GM10248 (cell line): ENCODE results near the gene FAM98B.
"Not testable (repeated sequence)": the region's sequence is repeated elsewhere in the genome, so short reads cannot be mapped to it uniquely, and the experiment has no call there.

ENCODE experiments used
- CTCF ChIA-PET: fragments of 300-600 bp; sonication (Branson Sonifier 250); formaldehyde crosslinking; extraction: SDS; loops from one replicate; lab custom pipeline; 2021; ENCODE audit warnings: antibody characterized with exemption; lab: Yijun Ruan, JAX
- POLR2A ChIA-PET: fragments of 350-650 bp; sonication (Branson Sonifier 250); formaldehyde crosslinking; extraction: SDS; loops from one replicate; lab custom pipeline; 2020; ENCODE audit warnings: antibody characterized with exemption; lab: Yijun Ruan, JAX
- DNase-seq: peaks from one replicate; pipeline ENCODE4 v3.0.0; 2012; ENCODE audit errors: extremely low spot score
- TF ChIP-seq, protein P1 (sequence below): IDR thresholded peaks from 2 replicates; pipeline ENCODE4 v1.5.1; 2012; ENCODE audit warnings: mild to moderate bottlenecking, low read depth; ENCODE audit errors: extremely low read depth, missing control alignments, control extremely low read depth

The FAM98B gene

DNA sequence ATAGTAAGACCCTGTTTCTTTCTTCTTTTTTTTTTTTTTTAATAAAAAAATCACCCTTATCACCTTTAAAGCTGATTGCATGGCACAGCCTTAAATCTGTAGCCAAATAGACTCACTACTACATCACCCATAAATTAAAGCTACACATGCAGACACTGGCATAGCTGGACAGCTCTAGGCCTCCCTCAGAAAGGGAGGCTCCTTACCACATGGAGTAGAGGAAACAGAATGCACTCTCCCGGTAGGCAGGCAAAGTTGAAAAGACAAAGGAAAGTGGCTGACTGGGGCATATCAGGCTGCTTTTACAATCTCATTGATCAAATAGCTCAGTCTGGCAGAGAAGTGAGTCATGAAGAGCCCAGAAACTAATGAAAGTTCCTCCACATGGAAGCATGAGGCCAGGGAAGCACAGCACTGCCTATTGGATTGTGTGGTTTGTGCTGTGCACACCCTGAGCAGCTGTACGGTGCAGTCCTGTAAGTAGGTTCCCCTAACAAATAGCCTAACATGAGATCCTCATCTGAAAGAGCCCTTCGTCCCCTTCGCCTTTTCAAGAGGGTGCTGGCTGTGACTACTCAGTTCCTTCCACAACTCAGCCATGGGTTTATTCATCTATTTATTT is 32.7 kb upstream of the FAM98B start:
- CTCF ChIA-PET: interaction anchor here (0.9 to 3.5 kb wide), 6 partner anchors 9 to 278 kb away, joined by 3 to 33 read pairs (median 4); no protein-coding TSS in a partner anchor
- POLR2A ChIA-PET: no interaction called here
- TF ChIP-seq, protein P1, sequence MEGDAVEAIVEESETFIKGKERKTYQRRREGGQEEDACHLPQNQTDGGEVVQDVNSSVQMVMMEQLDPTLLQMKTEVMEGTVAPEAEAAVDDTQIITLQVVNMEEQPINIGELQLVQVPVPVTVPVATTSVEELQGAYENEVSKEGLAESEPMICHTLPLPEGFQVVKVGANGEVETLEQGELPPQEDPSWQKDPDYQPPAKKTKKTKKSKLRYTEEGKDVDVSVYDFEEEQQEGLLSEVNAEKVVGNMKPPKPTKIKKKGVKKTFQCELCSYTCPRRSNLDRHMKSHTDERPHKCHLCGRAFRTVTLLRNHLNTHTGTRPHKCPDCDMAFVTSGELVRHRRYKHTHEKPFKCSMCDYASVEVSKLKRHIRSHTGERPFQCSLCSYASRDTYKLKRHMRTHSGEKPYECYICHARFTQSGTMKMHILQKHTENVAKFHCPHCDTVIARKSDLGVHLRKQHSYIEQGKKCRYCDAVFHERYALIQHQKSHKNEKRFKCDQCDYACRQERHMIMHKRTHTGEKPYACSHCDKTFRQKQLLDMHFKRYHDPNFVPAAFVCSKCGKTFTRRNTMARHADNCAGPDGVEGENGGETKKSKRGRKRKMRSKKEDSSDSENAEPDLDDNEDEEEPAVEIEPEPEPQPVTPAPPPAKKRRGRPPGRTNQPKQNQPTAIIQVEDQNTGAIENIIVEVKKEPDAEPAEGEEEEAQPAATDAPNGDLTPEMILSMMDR: no peak
- DNase-seq: no peak

DNA sequence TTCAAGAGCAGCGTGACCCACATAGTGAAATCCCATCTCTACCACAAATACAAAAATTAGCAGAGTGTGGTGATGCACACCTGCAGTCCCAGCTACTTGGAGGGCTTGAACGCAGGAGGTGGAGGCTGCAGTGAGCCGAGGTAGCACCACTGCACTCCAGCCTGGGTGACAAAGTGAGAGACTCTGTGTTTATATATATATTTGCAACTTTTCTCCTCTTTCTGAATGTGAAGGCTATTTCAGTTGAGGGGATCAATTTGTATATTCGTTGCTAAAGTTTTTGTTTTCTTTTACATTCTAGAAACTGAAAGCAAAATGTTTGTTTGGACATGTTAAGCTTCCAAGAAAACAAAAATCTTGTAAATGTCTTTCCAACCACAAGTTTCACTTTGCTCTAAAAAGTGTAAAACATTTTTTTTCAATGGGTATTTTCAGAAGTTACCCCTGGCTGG is 29.8 kb upstream of the FAM98B start:
- ChIA-PET POLR2A (no interaction called here), CTCF (interaction anchor here (0.8 to 3.1 kb wide), 3 partner anchors 9 to 275 kb away, joined by 3 to 31 read pairs (median 5); no protein-coding TSS in a partner anchor)
- TF ChIP-seq, protein P1: no peak
- no peak for DNase-seq

DNA sequence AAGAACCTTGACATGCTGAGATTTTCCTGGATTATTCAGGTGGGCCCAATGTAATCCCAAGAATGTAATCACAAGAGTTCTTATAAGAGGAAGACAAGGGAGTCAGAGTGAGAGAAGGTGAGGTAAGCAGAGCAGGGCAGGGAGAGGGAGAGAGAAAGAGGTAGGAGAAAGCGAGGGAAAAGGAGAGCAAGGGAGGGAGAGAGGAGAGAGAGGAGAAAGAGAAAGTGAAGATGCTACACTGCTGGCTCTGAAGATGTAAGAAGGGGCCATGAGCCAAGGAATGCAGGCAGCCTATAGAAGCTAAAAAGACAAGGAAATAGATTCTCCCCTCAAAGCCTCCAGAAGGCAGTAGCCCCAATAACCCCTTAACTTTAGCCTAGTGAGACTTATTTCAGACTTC is 28.7 kb upstream of the FAM98B start:
- ChIA-PET CTCF (interaction anchor here (1.1 to 3.1 kb wide), 3 partner anchors 15 to 274 kb away, joined by 4 to 31 read pairs (median 5); no protein-coding TSS in a partner anchor), POLR2A (no interaction called here)
- no peak for DNase-seq
- TF ChIP-seq, protein P1: no peak

DNA sequence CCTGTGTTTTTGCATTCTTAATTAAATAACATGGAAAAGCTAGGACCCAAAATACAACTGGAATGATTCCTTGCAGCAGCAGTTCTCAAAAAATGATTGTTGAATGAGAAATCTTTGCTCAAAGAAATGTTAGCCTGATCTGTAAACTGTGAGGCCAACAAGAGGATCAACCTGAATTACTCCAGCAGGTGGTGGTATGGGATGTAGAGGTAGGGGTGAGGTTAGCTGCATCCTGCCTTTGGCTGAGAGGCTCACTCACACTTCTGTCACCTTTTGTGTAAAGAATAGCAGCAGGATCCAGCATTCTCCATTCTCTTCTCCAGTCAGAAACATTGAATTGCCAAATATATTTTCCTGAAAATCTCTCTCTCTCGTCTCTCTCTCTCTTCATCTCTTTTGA is 26.5 kb upstream of the FAM98B start:
- no peak for DNase-seq
- TF ChIP-seq, protein P1: no peak
- ChIA-PET CTCF (interaction anchor here (1.5 to 4.5 kb wide), 3 partner anchors 13 to 264 kb away, joined by 3 to 41 read pairs (median 13); no protein-coding TSS in a partner anchor), POLR2A (no interaction called here)

DNA sequence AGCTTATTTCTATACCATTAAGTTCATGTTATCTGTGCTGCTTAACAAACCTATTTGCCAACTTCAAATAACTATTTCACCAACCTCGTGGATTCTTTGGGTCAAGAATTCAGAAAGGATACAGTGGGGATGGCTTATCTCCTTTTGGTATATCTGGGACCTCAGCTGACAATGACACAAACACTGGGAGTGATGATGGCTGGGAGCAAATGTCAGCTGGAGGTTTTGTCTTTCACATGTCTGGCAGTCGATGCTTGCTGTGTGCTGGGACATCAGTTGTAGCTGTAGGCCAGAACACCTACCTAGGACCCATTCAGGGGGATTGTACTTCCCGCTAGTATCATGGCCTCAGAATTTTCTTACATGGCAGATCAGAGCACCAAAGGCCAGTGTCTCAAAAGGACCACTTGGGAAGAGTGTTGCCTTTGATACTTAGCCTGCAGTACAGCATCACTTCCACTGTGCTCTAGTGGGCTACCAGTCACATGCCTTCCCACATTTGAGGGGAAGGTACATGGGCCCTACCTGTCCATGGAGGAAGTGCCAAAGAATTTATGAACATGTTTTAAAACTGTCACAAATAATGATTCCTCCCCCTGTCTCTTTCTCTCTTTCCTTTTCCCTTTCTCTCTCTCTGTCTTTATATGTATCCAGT is 23.7 kb upstream of the FAM98B start:
- no peak for DNase-seq
- ChIA-PET CTCF (interaction anchor here (0.7 to 4.5 kb wide), 4 partner anchors 9 to 270 kb away, joined by 4 to 41 read pairs (median 4); no protein-coding TSS in a partner anchor), POLR2A (no interaction called here)
- TF ChIP-seq, protein P1: no peak

DNA sequence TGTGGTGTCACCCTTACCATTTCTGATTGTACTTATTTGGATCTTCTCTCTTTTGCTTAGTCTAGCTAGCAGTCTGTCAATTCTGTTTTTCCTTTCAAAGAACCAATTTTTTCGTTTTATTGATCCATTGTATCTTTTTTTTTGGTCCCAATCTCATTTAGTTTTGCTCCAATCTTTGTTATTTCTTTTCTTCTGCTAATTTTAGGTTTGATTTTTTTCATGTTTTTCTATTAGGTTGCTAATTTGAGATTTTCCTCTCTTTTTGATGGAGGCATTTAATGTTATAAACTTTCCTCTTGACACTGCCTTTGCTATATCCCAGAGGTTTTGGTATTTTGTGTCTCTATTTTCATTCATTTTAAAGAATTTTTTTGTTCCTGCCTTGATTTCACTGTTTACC is 16.9 kb upstream of the FAM98B start:
- CTCF ChIA-PET: no interaction called here
- TF ChIP-seq, protein P1: no peak
- POLR2A ChIA-PET: no interaction called here
- DNase-seq: no peak

DNA sequence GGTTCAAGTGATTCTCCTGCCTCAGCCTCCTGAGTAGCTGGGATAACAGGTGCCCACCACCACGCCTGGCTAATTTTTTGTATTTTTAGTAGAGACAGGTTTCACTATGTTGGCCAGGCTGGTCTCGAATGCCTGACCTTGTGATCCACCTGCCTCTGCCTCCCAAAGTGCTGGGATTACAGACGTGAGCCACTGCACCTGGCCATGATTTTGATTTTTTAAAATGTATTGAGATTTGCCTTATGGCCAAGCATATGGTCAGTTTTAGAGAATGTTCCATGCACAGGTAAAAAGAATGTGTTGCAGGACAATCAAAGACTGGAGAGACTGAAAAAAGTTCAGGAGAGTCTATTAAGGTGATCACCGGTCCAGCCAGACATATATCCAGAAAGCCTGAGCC is 16.3 kb upstream of the FAM98B start:
- POLR2A ChIA-PET, CTCF ChIA-PET, DNase-seq: not testable (repeated sequence)
